ENCODE measurements around the gene BCL11B.
A peak's percentile ranks its signal among the peaks of the same experiment; 100 is the strongest.

The BCL11B gene

DNA sequence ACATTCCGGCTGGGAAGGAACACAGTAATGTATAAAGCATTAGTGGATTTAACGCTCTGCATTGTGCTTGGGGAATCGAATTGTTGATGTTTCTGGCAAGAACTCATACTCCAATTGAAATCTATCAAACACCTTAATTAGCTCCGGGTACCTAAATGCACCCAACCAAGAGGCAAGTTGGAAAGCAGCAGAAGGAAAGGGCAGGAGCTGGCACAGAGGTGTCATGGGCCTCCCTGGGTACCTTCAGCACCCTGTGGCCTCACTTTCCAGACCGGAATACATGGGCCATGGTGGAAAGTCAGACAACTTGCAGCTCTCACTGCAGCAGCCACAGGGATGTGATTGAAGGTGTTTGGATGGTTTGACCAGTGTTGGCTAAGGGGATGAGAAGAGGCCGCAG is 6.8 kb upstream of the BCL11B start:
- Mint-ChIP-seq H3K9me3 (no peaks in the 10 kb centered on the region), H3K27ac (no peak overlapping the region), H3K4me1 (peaks cover 4% of the 10 kb centered on the region), H3K4me3 (no peak overlapping the region), H3K36me3 (peaks cover 3% of the 10 kb centered on the region), H3K27me3 (peaks cover 24% of the 10 kb centered on the region)
- DNase-seq (ENCODE audit: low spot score in 2 of 2) (no peak), ATAC-seq (ENCODE audit: low read depth) (no peak)

DNA sequence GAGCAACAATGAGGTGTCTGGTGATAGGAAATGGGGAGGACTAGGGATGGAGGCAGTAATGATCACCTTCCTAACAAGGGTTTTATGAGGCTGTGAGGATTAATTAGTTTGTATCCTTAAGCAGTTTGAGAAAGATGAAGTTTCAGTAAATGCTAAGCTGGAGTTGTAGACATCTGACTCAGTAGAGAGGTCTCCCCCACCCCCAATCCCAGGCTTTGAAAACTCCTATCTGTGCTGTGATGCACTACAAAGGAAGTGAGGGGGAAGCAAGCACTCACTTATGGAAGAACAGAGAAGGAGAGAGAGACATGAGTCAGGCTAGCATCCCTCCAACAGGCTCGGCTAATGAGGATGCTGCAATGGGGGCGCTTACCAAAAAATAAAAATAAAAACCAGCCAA is 5.5 kb upstream of the BCL11B start:
- DNase-seq (ENCODE audit: low spot score in 2 of 2), result no peak
- H3K4me1 Mint-ChIP-seq, result peaks cover 6% of the 10 kb centered on the region
- peaks cover 3% of the 10 kb centered on the region for H3K36me3 Mint-ChIP-seq
- ATAC-seq (ENCODE audit: low read depth), result no peak
- H3K27me3 Mint-ChIP-seq, result peaks cover 29% of the 10 kb centered on the region
- H3K9me3 Mint-ChIP-seq, result no peaks in the 10 kb centered on the region
- H3K4me3 Mint-ChIP-seq, result no peak overlapping the region
- no peak overlapping the region for H3K27ac Mint-ChIP-seq

DNA sequence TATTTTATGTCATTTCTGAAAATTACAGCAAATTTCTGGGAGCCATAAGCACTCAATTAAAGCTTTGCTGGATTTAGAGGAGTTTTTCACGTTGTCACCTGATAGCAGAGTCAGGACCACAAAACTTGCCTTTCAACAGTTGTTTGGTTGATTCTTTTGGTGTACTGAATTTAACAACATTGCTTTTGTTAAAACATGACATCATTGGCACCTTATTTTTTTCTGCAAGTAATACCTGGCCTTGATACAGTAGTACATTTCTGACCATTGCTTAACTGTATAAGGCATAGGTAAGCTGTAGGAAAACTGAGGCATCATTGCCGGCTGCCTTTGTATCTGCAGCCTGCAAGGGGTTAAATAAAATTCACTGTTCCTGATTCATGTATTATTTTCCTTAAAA is 4.5 kb upstream of the BCL11B start:
- DNase-seq (ENCODE audit: low spot score in 2 of 2), result no peak
- Mint-ChIP-seq H3K9me3 (no peaks in the 10 kb centered on the region), H3K4me3 (no peak overlapping the region), H3K4me1 (peaks cover 10% of the 10 kb centered on the region), H3K27me3 (peaks cover 31% of the 10 kb centered on the region), H3K27ac (no peak overlapping the region), H3K36me3 (peaks cover 3% of the 10 kb centered on the region)
- no peak for ATAC-seq (ENCODE audit: low read depth)

DNA sequence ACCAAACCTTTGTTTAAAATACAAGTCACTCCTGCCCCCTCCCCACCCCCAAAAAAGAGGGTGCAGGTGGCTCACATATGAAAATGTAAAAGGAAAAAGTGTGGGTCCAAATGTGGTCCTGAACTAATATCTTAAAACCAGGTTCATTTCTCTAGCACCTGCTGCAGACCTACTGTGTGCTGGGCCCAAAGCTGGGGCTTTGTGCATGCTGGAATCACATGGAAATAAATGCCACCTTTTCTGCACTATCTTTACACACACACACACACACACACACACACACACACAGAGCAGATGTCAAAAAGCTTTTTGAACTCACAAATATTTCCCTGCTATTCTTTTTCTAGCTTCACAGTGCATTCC is 3.2 kb upstream of the BCL11B start:
- Mint-ChIP-seq H3K9me3 (no peaks in the 10 kb centered on the region), H3K27me3 (peaks cover 31% of the 10 kb centered on the region), H3K4me1 (peaks cover 10% of the 10 kb centered on the region), H3K4me3 (no peak overlapping the region), H3K27ac (no peak overlapping the region), H3K36me3 (peaks cover 5% of the 10 kb centered on the region)
- ATAC-seq (ENCODE audit: low read depth) (no peak), DNase-seq (ENCODE audit: low spot score in 2 of 2) (no peak)

DNA sequence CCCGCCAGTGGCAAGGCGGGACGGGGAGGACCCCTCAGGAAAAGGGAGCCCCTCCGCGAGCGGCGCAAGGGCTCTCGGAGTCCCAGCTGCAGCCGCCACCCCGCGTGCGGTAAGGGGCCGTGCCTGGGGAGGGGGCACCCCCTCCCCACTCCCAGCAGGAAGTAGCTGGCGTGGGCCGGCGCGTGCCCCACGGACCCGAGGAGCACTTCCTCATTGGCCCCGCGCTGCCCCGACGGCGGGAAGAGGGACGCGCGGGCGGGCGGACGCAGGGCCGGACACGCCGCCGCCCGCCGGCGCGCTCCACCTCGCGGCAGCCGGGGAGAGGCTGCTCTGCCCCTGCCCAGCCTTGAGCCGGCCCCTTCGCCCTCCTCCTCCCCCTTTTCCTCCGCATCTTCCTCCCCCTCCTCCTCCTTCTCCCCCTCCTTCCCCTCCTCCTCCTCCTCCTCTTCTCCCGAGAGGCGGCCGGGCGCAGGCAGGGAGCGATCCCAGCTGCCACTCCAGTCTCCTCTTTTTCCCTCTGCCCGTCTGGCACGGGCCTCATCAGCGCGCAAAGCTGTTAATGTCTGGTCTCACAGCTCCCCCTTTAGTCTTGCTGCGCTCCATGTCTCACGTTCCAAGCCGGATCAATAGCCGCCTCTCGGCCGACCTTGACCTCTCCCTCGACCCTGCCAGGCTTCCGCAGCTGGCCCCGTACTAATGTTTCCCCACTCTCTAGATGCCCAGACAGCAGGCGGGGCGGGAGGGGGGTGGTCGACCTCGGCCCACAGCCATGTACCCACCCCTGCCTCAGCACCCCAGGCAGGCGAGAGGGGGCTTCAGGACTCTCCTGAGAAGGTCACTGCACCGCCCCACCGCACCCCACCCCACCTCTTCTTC is 2.6 kb upstream of the BCL11B start:
- peak overlapping the region; percentile 46 for H3K4me3 Mint-ChIP-seq
- no peak for ATAC-seq (ENCODE audit: low read depth)
- DNase-seq (ENCODE audit: low spot score in 2 of 2), result no peak
- H3K27ac Mint-ChIP-seq, result no peak overlapping the region
- H3K9me3 Mint-ChIP-seq, result no peaks in the 10 kb centered on the region
- H3K27me3 Mint-ChIP-seq, result peaks cover 31% of the 10 kb centered on the region
- H3K4me1 Mint-ChIP-seq, result peaks cover 13% of the 10 kb centered on the region
- H3K36me3 Mint-ChIP-seq, result peaks cover 5% of the 10 kb centered on the region

DNA sequence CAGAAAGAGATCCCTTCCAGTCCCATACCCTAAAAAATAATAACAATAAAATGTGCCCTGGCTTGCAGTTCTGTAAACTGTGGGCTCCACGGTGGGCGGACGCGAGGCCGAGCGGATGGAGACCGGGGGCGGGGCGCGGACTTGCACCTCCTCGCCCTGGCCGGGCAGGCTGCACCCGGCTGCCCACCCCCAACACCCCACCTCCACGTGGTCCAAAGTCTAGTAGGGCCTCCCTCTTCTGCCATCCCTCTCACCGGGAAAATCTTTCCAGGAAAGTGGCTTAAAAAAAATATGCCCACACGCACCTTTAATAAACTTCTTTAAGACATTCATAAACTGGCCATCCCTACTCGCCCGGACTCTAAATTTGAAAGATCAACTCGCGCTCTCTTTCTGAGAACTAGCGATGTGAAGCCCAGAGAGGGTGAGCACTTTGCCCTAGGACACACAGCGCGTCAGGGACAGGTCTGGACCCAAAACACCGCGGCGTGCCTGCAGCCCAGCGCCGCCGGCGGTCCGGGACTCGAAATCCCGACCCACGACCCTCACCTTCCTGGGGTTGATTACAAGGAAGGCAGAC is 1.9 kb upstream of the BCL11B start:
- DNase-seq (ENCODE audit: low spot score in 2 of 2), result no peak
- Mint-ChIP-seq H3K9me3 (no peaks in the 10 kb centered on the region), H3K27me3 (peaks cover 31% of the 10 kb centered on the region), H3K4me3 (no peak overlapping the region), H3K4me1 (peaks cover 13% of the 10 kb centered on the region), H3K27ac (no peak overlapping the region), H3K36me3 (peaks cover 5% of the 10 kb centered on the region)
- no peak for ATAC-seq (ENCODE audit: low read depth)

DNA sequence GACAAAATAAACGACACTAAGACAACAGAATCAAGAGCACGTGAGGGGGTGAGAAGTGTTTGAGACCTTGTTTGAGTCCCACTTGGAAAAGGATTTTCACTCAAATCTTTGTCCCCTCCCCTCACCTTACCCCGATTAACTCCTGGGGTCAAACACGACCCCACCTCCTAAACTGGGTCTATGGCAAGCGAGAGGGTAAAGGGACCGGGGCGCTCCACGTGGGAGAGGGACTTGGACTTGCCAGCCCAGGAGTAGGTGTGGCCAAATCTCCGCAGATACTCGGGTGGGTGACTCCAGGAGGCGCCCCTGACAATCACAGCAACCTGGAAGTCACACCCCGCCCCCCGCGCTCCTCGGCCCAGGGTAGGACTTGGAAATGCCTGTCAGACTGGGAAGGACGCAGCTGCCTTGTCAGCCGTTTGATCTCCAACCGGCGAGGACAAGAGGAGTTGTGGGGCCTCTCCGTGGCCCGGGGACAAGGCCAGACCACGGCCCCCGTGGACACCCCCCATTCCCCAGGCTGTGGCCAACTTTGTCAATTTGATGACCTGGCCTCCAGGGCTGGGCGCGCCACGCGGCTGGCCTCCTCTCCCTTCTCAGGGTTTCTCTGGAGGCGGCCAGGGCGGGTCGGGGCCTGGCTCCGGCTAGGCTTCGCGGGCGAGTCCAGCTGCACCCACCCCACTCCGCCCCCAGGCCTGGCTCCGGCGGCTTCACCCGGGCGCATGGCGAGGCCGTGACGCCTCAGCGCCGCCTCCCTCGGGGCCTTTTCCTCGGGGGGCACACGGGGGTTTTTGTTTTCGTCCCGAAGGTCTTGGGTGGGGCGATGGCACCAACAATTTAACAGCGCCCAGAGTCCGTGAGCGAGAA is 1.1 kb upstream of the BCL11B start:
- Mint-ChIP-seq H3K27me3 (peaks cover 36% of the 10 kb centered on the region), H3K4me3 (peak overlapping the region; percentile 22), H3K9me3 (no peaks in the 10 kb centered on the region), H3K36me3 (peaks cover 5% of the 10 kb centered on the region), H3K4me1 (peaks cover 13% of the 10 kb centered on the region), H3K27ac (no peak overlapping the region)
- DNase-seq (ENCODE audit: low spot score in 2 of 2), result no peak
- ATAC-seq (ENCODE audit: low read depth), result no peak

DNA sequence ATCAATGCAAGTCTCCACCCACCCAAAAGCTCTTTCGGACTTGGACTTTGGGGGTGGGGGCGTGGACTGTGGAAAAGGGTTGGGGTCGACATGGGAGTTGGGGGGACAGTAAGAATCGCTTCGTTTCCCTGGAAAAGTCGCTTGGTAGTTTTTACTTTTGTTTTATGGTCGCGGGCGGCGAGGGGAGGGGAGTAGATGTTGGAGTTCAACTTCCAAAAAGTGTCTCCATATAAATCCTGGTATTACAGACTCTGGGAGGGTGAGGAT is 568 bp upstream of the BCL11B start:
- Mint-ChIP-seq H3K9me3 (no peaks in the 10 kb centered on the region), H3K4me1 (peaks cover 13% of the 10 kb centered on the region), H3K36me3 (peaks cover 5% of the 10 kb centered on the region), H3K27ac (no peak overlapping the region), H3K4me3 (peak overlapping the region; percentile 22), H3K27me3 (peaks cover 38% of the 10 kb centered on the region)
- ATAC-seq (ENCODE audit: low read depth) (no peak), DNase-seq (ENCODE audit: low spot score in 2 of 2) (no peak)

DNA sequence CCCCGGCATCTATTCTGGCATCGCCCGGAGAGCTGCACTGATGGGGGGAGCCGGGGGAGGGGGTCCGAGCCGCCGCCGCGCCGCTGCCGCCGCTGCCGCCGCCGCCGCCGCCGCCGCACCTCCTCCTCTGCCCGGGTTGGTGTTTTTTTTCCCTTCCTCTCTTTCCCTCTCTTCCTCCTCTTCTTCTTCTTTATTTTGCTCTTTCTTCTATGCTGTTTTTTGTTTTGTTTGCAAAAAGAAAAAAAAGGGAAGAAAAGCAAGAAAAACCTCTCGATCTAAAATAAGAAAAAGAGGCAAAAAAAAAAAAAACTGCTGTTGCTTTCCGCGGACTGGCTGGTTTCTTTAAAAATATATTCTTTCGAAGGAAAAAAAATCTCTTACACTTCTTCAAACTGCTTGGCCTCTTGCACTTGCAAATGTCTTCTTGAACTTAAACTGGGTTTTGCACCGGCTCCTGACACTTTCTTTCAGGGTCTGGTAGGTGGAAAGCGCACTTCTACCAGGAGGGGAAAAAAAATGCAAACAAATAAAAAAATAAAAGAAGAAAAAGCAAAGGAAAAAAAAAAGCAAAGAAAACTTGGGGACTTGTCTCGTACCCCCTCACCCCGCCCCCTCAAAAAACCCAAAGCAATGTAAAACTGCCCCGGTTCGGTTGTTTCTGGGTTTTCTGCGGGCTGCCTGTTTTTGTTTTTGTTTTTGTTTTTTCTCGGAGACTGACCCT is 616 bp downstream of the BCL11B start:
- peak overlapping the region; percentile 75 for H3K27ac Mint-ChIP-seq
- peak overlapping the region; percentile 69 for H3K4me3 Mint-ChIP-seq
- DNase-seq (ENCODE audit: low spot score in 2 of 2) (no peak), ATAC-seq (ENCODE audit: low read depth) (no peak)
- H3K9me3 Mint-ChIP-seq, result no peaks in the 10 kb centered on the region
- peaks cover 37% of the 10 kb centered on the region for H3K27me3 Mint-ChIP-seq
- peaks cover 5% of the 10 kb centered on the region for H3K36me3 Mint-ChIP-seq
- peaks cover 16% of the 10 kb centered on the region for H3K4me1 Mint-ChIP-seq

DNA sequence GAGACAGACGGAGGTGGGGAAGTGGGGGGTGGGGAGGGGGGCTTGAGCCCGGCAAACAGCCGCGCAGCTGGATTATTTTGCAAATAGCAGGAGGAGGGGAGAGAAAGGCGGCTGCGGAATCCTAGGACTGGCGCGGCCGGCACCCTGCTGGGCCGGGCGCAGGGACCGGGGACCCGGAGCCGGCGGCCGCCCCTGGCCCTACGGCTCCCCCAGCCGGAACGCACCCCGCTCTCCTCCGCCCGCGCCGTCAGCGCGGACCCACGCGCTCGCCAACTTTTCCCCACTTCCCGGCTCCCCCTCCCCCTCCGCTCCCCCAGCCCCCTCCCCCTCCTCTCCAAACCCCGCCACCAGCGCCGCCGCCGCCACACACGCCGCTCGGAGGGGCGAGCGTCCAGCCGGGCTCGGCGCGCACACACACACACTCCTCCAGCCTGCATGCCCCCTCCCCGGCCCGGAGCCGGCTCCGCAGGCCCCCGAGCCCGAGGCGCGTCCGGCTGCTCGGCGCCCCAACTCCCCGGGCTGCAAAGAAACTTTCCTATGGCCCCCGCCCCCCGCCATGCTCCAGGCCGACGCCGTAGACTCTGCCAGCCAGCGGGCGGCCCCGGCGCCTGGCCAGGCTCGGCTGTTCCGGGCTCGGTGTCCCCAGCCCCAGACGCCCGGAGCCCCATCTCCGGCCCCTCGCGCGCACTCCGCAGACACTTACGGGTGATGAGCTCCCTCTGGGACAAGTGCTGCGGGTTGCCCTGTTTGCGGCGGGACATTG is 1.4 kb downstream of the BCL11B start:
- Mint-ChIP-seq H3K4me3 (no peak overlapping the region), H3K9me3 (no peaks in the 10 kb centered on the region), H3K27me3 (peaks cover 37% of the 10 kb centered on the region), H3K4me1 (peaks cover 18% of the 10 kb centered on the region), H3K27ac (peak overlapping the region; percentile 75), H3K36me3 (peaks cover 5% of the 10 kb centered on the region)
- DNase-seq (ENCODE audit: low spot score in 2 of 2), result no peak
- no peak for ATAC-seq (ENCODE audit: low read depth)

DNA sequence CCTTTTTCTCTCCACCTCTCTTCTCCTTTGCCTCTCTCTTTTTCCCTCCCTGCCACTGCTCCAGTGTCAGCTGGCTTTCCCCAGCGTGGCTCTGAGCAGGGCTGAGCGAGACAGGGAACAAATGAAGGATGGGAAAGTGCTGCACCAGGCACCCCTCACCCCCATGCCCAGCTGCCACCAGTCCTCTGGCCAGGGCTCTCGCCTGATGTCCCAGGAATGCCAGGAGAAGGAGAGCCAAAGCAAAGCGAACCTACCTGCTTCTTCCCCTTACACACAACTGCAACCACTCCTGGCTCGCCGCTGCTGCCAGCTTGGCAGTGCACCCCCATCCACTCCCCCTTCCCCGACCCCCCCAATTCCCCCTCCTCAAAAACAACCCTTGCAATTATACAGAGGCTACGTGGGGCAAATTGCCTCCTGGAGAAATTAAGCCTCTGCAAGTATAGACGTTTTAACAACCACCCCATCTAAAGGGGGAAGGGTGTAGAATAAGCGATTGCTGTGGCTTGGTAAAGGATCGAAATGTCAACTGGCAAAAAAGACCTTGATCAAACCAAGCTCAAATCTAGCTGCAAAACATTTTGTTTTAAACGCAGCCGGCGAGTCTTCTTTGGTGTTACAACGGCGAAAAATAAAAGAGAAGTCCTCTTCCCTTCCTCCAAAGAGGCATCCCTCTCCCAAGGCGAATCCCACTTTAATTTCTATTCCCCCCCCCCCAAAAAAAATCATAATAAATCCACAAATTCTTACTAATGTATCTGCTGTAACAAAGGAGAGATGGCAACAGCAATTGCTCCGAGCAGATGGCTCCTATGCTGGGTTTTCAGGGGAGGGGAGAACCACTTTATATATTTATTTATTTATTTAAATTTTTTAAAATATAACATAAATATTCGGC is 2.9 kb downstream of the BCL11B start:
- Mint-ChIP-seq H3K4me1 (peaks cover 14% of the 10 kb centered on the region), H3K27me3 (peaks cover 35% of the 10 kb centered on the region), H3K36me3 (peaks cover 2% of the 10 kb centered on the region), H3K9me3 (no peaks in the 10 kb centered on the region), H3K4me3 (no peak overlapping the region), H3K27ac (no peak overlapping the region)
- DNase-seq (ENCODE audit: low spot score in 2 of 2), result no peak
- no peak for ATAC-seq (ENCODE audit: low read depth)

DNA sequence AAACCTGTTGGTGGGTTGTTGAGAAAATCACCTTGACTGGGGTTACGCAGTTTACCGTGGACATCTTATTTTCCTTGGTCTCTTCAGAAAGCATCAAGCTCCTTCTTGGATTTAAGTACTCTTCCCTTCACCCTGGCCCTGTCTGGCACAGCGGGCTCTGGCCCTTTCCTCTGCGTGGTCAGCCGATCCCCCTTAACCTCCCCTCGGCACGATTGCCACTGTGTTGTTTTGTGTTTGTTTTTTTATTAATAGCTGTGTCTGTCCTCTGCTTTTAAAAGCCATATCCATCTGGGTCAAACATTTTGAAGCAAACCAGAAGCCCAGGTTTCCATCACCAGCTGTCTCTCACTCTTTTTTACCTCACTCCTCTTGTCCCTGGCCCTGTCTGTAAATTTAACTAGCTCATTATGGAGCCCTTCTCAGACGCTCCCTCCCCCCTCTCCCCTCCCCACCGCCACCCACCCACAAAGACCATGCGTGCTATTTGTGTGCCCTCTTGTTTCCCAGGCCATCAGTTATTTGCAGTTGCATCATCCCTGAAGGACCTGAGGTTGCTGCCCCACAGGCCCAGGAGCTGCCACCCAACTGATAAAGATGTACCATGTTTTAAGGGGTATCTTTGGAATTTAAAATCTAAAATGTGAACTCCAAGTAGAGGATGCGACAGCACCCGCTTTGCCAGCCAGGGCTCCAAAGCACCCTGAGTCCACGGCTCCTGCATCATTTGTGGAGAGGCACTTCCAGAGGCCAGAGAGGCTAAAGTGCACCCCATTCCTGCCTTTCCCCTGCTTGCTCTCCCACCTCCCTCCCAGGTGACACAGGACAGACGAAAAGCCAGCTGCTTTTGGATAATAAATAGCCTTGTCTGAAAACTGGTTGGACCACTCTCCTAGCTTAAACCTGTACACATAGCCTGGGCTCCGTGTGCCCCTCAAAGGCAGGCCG is 3.9 kb downstream of the BCL11B start:
- H3K9me3 Mint-ChIP-seq, result no peaks in the 10 kb centered on the region
- H3K4me3 Mint-ChIP-seq, result no peak overlapping the region

More for the DNA sequence above, 3.9 kb downstream of the BCL11B start:
- ATAC-seq (ENCODE audit: low read depth), result no peak
- Mint-ChIP-seq H3K4me1 (peaks cover 14% of the 10 kb centered on the region), H3K27me3 (peaks cover 36% of the 10 kb centered on the region), H3K36me3 (peaks cover 2% of the 10 kb centered on the region), H3K27ac (no peak overlapping the region)
- no peak for DNase-seq (ENCODE audit: low spot score in 2 of 2)

Data from memory B cell (primary cell).